ENCODE data around the gene ZP4. TPM values are rescaled to one million over a fixed set of nuclear protein-coding genes. Genes with fewer than 3 reads are reported as not detected.
A peak's percentile ranks its signal among the peaks of the same experiment; 100 is the strongest.

The ZP4 gene
- polyA plus RNA-seq, result not detected
- long read RNA-seq, donor 1, result 0 reads
- long read RNA-seq, donor 2, result 0 reads
- long read RNA-seq, donor 3, result 0 reads
- long read RNA-seq, donor 4, result 0 reads
- long read RNA-seq, donor 5, result 0 reads
- long read RNA-seq, donor 6, result 0 reads
- long read RNA-seq, donor 7, result 0 reads
- long read RNA-seq, donor 8, result 0 reads
- long read RNA-seq, donor 9, result 0 reads
- long read RNA-seq, donor 10, result 0 reads

- no peaks in the 10 kb centered on the region for H3K36me3 ChIP-seq (ENCODE audit: control insufficient read depth in 3 of 3, insufficient read depth in 2 of 3, low read depth in 1 of 3, low read length in 3 of 3)
- no peaks in the 10 kb centered on the region for H3K27me3 ChIP-seq (ENCODE audit: control insufficient read depth in 3 of 3, insufficient read depth in 3 of 3, low read length in 3 of 3)
- no peak for FAIRE-seq
- H3K4me1 ChIP-seq (ENCODE audit: control insufficient read depth in 3 of 3, insufficient read depth in 2 of 3, low read depth in 1 of 3, low read length in 2 of 3), result no peaks in the 10 kb centered on the region
- no peak within 1 kb of the TSS for H3K4me3 ChIP-seq (ENCODE audit: low read depth in 1 of 3, low read length in 3 of 3)
- H3K9me3 ChIP-seq (ENCODE audit: control insufficient read depth in 2 of 2, insufficient read depth in 1 of 2, low read depth in 1 of 2, low read length in 1 of 2), result no peaks in the 10 kb centered on the region
- WGBS, 3 donors, result 75 to 78% (median 75%) methylated on average over 2 of the region's 2 CpGs
- DNase-seq, result no peak
- no peak within 1 kb of the TSS for H3K27ac ChIP-seq (ENCODE audit: low read depth in 1 of 3, low read length in 2 of 3)
Observed at GRCh38 chr1:237890822-237891221, at the start of gene ZP4. TSS of gene ZP4 (minus strand) at chr1:237890922. CDS start at chr1:237890635, 287 bp downstream.

DNA sequence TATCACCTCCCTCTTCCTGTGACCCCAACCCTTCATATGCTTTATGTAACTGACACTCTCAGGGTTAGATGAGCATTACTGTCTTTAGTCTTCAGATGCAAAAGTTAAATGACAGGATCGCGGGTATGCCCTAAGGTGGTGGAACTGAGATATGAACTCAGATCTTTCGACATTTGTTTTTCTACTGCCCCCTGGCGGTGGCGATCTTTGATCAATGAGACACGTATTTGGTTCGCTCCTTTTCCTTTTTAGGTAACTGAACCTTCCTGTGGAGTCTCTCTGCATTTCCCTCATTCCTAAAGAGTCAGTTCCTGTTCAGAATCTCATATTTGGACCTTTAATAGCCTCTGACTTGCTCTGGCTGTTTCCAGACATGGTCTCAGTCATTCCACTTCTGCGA lies 47.8 kb upstream of the ZP4 start:
- H3K4me1 ChIP-seq (ENCODE audit: control insufficient read depth in 3 of 3, insufficient read depth in 2 of 3, low read depth in 1 of 3, low read length in 2 of 3), result no peaks in the 10 kb centered on the region
- no peaks in the 10 kb centered on the region for H3K27me3 ChIP-seq (ENCODE audit: control insufficient read depth in 3 of 3, insufficient read depth in 3 of 3, low read length in 3 of 3)
- DNase-seq, result peak in 1 of 2 donors; percentile 12
- no peaks in the 10 kb centered on the region for H3K36me3 ChIP-seq (ENCODE audit: control insufficient read depth in 3 of 3, insufficient read depth in 2 of 3, low read depth in 1 of 3, low read length in 3 of 3)
- no peaks in the 10 kb centered on the region for H3K9me3 ChIP-seq (ENCODE audit: control insufficient read depth in 2 of 2, insufficient read depth in 1 of 2, low read depth in 1 of 2, low read length in 1 of 2)
- no peak for FAIRE-seq
- H3K27ac ChIP-seq (ENCODE audit: low read depth in 1 of 3, low read length in 2 of 3), result no peak overlapping the region
- no peak overlapping the region for H3K4me3 ChIP-seq (ENCODE audit: low read depth in 1 of 3, low read length in 3 of 3)
- 65 to 76% (median 72%) methylated on average over 8 of the region's 8 CpGs for WGBS, 3 donors

GRCh38 chr1:237938068-237938467 lies 47.3 kb upstream of the ZP4 start:
- no peak overlapping the region for H3K27ac ChIP-seq (ENCODE audit: low read depth in 1 of 3, low read length in 2 of 3)
- DNase-seq (no peak), FAIRE-seq (no peak)
- no peak overlapping the region for H3K4me3 ChIP-seq (ENCODE audit: low read depth in 1 of 3, low read length in 3 of 3)
- no peaks in the 10 kb centered on the region for H3K9me3 ChIP-seq (ENCODE audit: control insufficient read depth in 2 of 2, insufficient read depth in 1 of 2, low read depth in 1 of 2, low read length in 1 of 2)
- no peaks in the 10 kb centered on the region for H3K36me3 ChIP-seq (ENCODE audit: control insufficient read depth in 3 of 3, insufficient read depth in 2 of 3, low read depth in 1 of 3, low read length in 3 of 3)
- no peaks in the 10 kb centered on the region for H3K27me3 ChIP-seq (ENCODE audit: control insufficient read depth in 3 of 3, insufficient read depth in 3 of 3, low read length in 3 of 3)
- WGBS, 3 donors, result 82 to 89% (median 88%) methylated on average over 5 of the region's 5 CpGs
- H3K4me1 ChIP-seq (ENCODE audit: control insufficient read depth in 3 of 3, insufficient read depth in 2 of 3, low read depth in 1 of 3, low read length in 2 of 3), result no peaks in the 10 kb centered on the region

- 92 to 95% (median 95%) methylated on average over 3 of the region's 3 CpGs for WGBS, 3 donors
- Histone ChIP-seq H3K36me3 (ENCODE audit: control insufficient read depth in 3 of 3, insufficient read depth in 2 of 3, low read depth in 1 of 3, low read length in 3 of 3) (no peaks in the 10 kb centered on the region), H3K27ac (ENCODE audit: low read depth in 1 of 3, low read length in 2 of 3) (no peak overlapping the region), H3K4me1 (ENCODE audit: control insufficient read depth in 3 of 3, insufficient read depth in 2 of 3, low read depth in 1 of 3, low read length in 2 of 3) (no peaks in the 10 kb centered on the region), H3K4me3 (ENCODE audit: low read depth in 1 of 3, low read length in 3 of 3) (no peak overlapping the region), H3K9me3 (ENCODE audit: control insufficient read depth in 2 of 2, insufficient read depth in 1 of 2, low read depth in 1 of 2, low read length in 1 of 2) (no peaks in the 10 kb centered on the region), H3K27me3 (ENCODE audit: control insufficient read depth in 3 of 3, insufficient read depth in 3 of 3, low read length in 3 of 3) (no peaks in the 10 kb centered on the region)
- DNase-seq (no peak), FAIRE-seq (no peak)
Observed at GRCh38 chr1:237932816-237933215, 42.1 kb upstream of the ZP4 start.

GRCh38 chr1:237931581-237931980 lies 40.9 kb upstream of the ZP4 start:
- FAIRE-seq, result no peak
- no peaks in the 10 kb centered on the region for H3K9me3 ChIP-seq (ENCODE audit: control insufficient read depth in 2 of 2, insufficient read depth in 1 of 2, low read depth in 1 of 2, low read length in 1 of 2)
- no peak for DNase-seq
- no peak overlapping the region for H3K4me3 ChIP-seq (ENCODE audit: low read depth in 1 of 3, low read length in 3 of 3)
- no peaks in the 10 kb centered on the region for H3K27me3 ChIP-seq (ENCODE audit: control insufficient read depth in 3 of 3, insufficient read depth in 3 of 3, low read length in 3 of 3)
- no peaks in the 10 kb centered on the region for H3K4me1 ChIP-seq (ENCODE audit: control insufficient read depth in 3 of 3, insufficient read depth in 2 of 3, low read depth in 1 of 3, low read length in 2 of 3)
- no peaks in the 10 kb centered on the region for H3K36me3 ChIP-seq (ENCODE audit: control insufficient read depth in 3 of 3, insufficient read depth in 2 of 3, low read depth in 1 of 3, low read length in 3 of 3)
- no peak overlapping the region for H3K27ac ChIP-seq (ENCODE audit: low read depth in 1 of 3, low read length in 2 of 3)
- 51 to 57% (median 55%) methylated on average over 4 of the region's 4 CpGs for WGBS, 3 donors

DNA sequence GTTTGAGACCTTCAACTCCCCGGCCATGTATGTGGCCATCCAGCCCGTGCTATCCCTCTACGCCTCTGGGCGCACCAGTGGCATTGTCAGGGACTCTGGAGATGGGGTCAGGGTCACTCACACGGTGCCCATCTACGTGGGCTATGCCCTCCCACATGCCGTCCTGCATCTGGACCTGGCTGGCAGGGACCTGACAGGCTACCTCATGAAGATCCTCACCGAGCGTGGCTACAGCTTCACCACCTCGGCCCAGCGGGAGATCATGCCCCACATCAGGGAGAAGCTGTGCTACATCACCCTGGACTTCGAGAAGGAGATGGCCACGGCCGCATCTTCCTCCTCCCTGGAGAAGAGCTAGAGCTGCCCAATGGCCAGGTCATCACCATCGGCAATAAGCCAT lies 36.5 kb upstream of the ZP4 start:
- 89 to 92% (median 92%) methylated on average over 15 of the region's 15 CpGs for WGBS, 3 donors
- no peak for FAIRE-seq
- no peaks in the 10 kb centered on the region for H3K36me3 ChIP-seq (ENCODE audit: control insufficient read depth in 3 of 3, insufficient read depth in 2 of 3, low read depth in 1 of 3, low read length in 3 of 3)

DNA sequence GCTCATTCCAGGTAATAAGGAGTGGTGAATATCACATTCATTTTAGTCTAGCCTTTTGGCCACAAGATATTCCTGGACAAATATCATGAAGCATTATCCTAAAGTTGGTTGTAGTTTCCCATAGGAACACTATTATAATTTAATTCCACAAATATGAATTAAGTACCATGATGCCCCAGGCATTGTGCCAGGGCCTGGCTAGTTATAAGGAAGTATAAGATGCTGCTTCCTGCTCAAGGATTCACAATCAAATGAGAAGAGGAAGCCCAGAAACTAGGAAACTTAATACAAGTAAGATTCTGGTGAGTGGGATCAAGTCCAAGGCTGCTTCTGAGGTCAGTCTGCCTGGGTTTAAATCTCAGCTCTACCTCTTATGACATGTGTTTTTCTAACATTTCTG lies 30.6 kb upstream of the ZP4 start:
- no peak for DNase-seq

More for the DNA sequence above, 36.5 kb upstream of the ZP4 start:
- no peak overlapping the region for H3K4me3 ChIP-seq (ENCODE audit: low read depth in 1 of 3, low read length in 3 of 3)
- H3K27ac ChIP-seq (ENCODE audit: low read depth in 1 of 3, low read length in 2 of 3), result no peak overlapping the region
- H3K4me1 ChIP-seq (ENCODE audit: control insufficient read depth in 3 of 3, insufficient read depth in 2 of 3, low read depth in 1 of 3, low read length in 2 of 3), result no peaks in the 10 kb centered on the region
- H3K27me3 ChIP-seq (ENCODE audit: control insufficient read depth in 3 of 3, insufficient read depth in 3 of 3, low read length in 3 of 3), result no peaks in the 10 kb centered on the region
- no peaks in the 10 kb centered on the region for H3K9me3 ChIP-seq (ENCODE audit: control insufficient read depth in 2 of 2, insufficient read depth in 1 of 2, low read depth in 1 of 2, low read length in 1 of 2)
- no peak for DNase-seq

DNA sequence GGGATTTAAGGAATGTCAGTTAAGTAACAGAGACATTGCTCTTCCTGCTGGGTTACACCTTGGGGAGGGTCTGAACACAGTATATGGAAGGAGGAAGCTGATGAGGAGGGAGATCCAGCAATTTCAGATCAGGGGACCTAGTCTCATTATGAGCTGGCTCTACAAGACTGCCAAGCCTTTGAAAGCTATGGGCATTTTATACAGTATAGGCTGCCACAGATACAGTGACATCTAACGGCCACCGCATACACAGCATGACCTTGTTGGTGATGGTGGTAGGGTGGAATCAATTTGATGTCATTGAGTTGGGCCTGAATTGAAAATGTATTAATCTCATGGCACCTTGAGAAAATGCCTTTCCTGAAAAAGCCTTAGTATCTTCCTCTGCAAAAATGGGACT lies 22.6 kb upstream of the ZP4 start:
- Histone ChIP-seq H3K27me3 (ENCODE audit: control insufficient read depth in 3 of 3, insufficient read depth in 3 of 3, low read length in 3 of 3) (no peaks in the 10 kb centered on the region), H3K36me3 (ENCODE audit: control insufficient read depth in 3 of 3, insufficient read depth in 2 of 3, low read depth in 1 of 3, low read length in 3 of 3) (no peaks in the 10 kb centered on the region), H3K9me3 (ENCODE audit: control insufficient read depth in 2 of 2, insufficient read depth in 1 of 2, low read depth in 1 of 2, low read length in 1 of 2) (no peaks in the 10 kb centered on the region), H3K4me1 (ENCODE audit: control insufficient read depth in 3 of 3, insufficient read depth in 2 of 3, low read depth in 1 of 3, low read length in 2 of 3) (no peaks in the 10 kb centered on the region), H3K4me3 (ENCODE audit: low read depth in 1 of 3, low read length in 3 of 3) (no peak overlapping the region), H3K27ac (ENCODE audit: low read depth in 1 of 3, low read length in 2 of 3) (no peak overlapping the region)
- no peak for DNase-seq
- FAIRE-seq, result no peak
- WGBS, 3 donors, result 72 to 93% (median 85%) methylated on average over 2 of the region's 2 CpGs

More for the DNA sequence above, 30.6 kb upstream of the ZP4 start:
- no peaks in the 10 kb centered on the region for H3K27me3 ChIP-seq (ENCODE audit: control insufficient read depth in 3 of 3, insufficient read depth in 3 of 3, low read length in 3 of 3)
- no peaks in the 10 kb centered on the region for H3K36me3 ChIP-seq (ENCODE audit: control insufficient read depth in 3 of 3, insufficient read depth in 2 of 3, low read depth in 1 of 3, low read length in 3 of 3)
- no peaks in the 10 kb centered on the region for H3K9me3 ChIP-seq (ENCODE audit: control insufficient read depth in 2 of 2, insufficient read depth in 1 of 2, low read depth in 1 of 2, low read length in 1 of 2)
- no peaks in the 10 kb centered on the region for H3K4me1 ChIP-seq (ENCODE audit: control insufficient read depth in 3 of 3, insufficient read depth in 2 of 3, low read depth in 1 of 3, low read length in 2 of 3)
- no peak overlapping the region for H3K4me3 ChIP-seq (ENCODE audit: low read depth in 1 of 3, low read length in 3 of 3)
- H3K27ac ChIP-seq (ENCODE audit: low read depth in 1 of 3, low read length in 2 of 3), result no peak overlapping the region
- no peak for FAIRE-seq

- no peak overlapping the region for H3K27ac ChIP-seq (ENCODE audit: low read depth in 1 of 3, low read length in 2 of 3)
- H3K4me1 ChIP-seq (ENCODE audit: control insufficient read depth in 3 of 3, insufficient read depth in 2 of 3, low read depth in 1 of 3, low read length in 2 of 3), result no peaks in the 10 kb centered on the region
- H3K4me3 ChIP-seq (ENCODE audit: low read depth in 1 of 3, low read length in 3 of 3), result no peak overlapping the region
- FAIRE-seq, result no peak
- DNase-seq, result no peak
- H3K36me3 ChIP-seq (ENCODE audit: control insufficient read depth in 3 of 3, insufficient read depth in 2 of 3, low read depth in 1 of 3, low read length in 3 of 3), result no peaks in the 10 kb centered on the region
- H3K27me3 ChIP-seq (ENCODE audit: control insufficient read depth in 3 of 3, insufficient read depth in 3 of 3, low read length in 3 of 3), result no peaks in the 10 kb centered on the region
- H3K9me3 ChIP-seq (ENCODE audit: control insufficient read depth in 2 of 2, insufficient read depth in 1 of 2, low read depth in 1 of 2, low read length in 1 of 2), result no peaks in the 10 kb centered on the region
Observed at GRCh38 chr1:237911911-237912310, 21.2 kb upstream of the ZP4 start.

All from small intestine (tissue), 16 donors.